Vagina (tissue), 2 donors: ENCODE results near the gene MRPL53. TPM values are rescaled to one million over a fixed set of nuclear protein-coding genes. Genes with fewer than 3 reads are reported as not detected.

Experiments used
- DNase-seq, 2 donors: peaks; one replicate each; pipeline ENCODE4 v3.0.0-alpha.2; 2017; ENCODE audit errors: extremely low spot score in 2 of 2
- H3K27ac ChIP-seq: fragments of 200-600 bp; sonication (generic); one replicate; pipeline ENCODE4 v1.5.1; 2019
- H3K27me3 ChIP-seq: fragments of 200-600 bp; sonication (generic); one replicate; pipeline ENCODE4 v1.5.1; 2019
- H3K36me3 ChIP-seq, 2 donors: fragments of 200-600 bp; sonication (generic); one replicate each; pipeline ENCODE4 v1.5.1; 2017 to 2019
- H3K4me1 ChIP-seq: fragments of 200-600 bp; sonication (generic); one replicate; pipeline ENCODE4 v1.5.1; 2019
- H3K4me3 ChIP-seq, 2 donors: fragments of 200-600 bp; sonication (generic); 1 replicate in 1 of 2; 2 replicates in 1 of 2; pipeline ENCODE4 v1.5.1; 2016 to 2019
- H3K9me3 ChIP-seq: fragments of 200-600 bp; sonication (generic); one replicate; pipeline ENCODE4 v1.5.1; 2019
- CTCF ChIP-seq, 3 experiments: fragments of 450-650 bp in 2 of 3; fragments of 200-600 bp in 1 of 3; sonication (generic) in 1 of 3; IDR thresholded peaks; one replicate each; pipeline ENCODE4 v1.5.1; 2017 to 2019; ENCODE audit warnings: antibody characterized with exemption in 3 of 3, mild to moderate bottlenecking in 2 of 3, moderate library complexity in 2 of 3
- POLR2A ChIP-seq, 2 donors: fragments of 450-650 bp; IDR thresholded peaks; one replicate each; pipeline ENCODE4 v1.6.1; 2017; ENCODE audit warnings: antibody characterized with exemption in 2 of 2, mild to moderate bottlenecking in 2 of 2, moderate library complexity in 2 of 2
- POLR2AphosphoS5 ChIP-seq, 2 donors: sonication (generic); formaldehyde crosslinking; IDR thresholded peaks; one replicate each; pipeline ENCODE4 v1.9.0; 2017; ENCODE audit warnings: antibody characterized with exemption in 2 of 2, mild to moderate bottlenecking in 2 of 2, low read depth in 1 of 2; ENCODE audit not compliant: insufficient read depth in 1 of 2
- intact Hi-C: fragments of 100-400 bp; cut with DNase I; formaldehyde crosslinking; loops from one replicate; pipeline ENCODE4 v1.15.1; 2023
- total RNA-seq: library from RNA; depleted of rRNA; stranded (reverse); fragments of >200 nt; gene quantifications from one replicate; pipeline ENCODE4 v1.2.3, GENCODE V29; 2016

Gene MRPL53
- total RNA-seq, 1 donor from 2014 or later: 40.3 TPM

- no peak for DNase-seq
- Histone ChIP-seq H3K27me3 (no peaks in the 10 kb centered on the region), H3K36me3 (no peaks in the 10 kb centered on the region), H3K27ac (no peak overlapping the region), H3K4me1 (peaks cover 42% of the 10 kb centered on the region), H3K4me3 (no peak overlapping the region), H3K9me3 (no peaks in the 10 kb centered on the region)
- intact Hi-C loops: no loop called here
- TF ChIP-seq POLR2AphosphoS5 (IDR thresholded peaks at IDR 0.05; ENCODE audit: insufficient read depth in 1 of 2, low read depth in 1 of 2) (no peak), POLR2A (IDR thresholded peaks at IDR 0.05) (no peak), CTCF (IDR thresholded peaks at IDR 0.05) (no peak)
Observed at GRCh38 chr2:74436848-74437695, 35.4 kb downstream of the MRPL53 start.

GRCh38 chr2:74436111-74436805 lies 36.2 kb downstream of the MRPL53 start:
- intact Hi-C loops: no loop called here
- no peaks in the 10 kb centered on the region for H3K27me3 ChIP-seq
- no peaks in the 10 kb centered on the region for H3K9me3 ChIP-seq
- TF ChIP-seq CTCF (IDR thresholded peaks at IDR 0.05) (no peak), POLR2AphosphoS5 (IDR thresholded peaks at IDR 0.05; ENCODE audit: insufficient read depth in 1 of 2, low read depth in 1 of 2) (no peak), POLR2A (IDR thresholded peaks at IDR 0.05) (no peak)
- H3K36me3 ChIP-seq: peaks cover 0 to 3% of the 10 kb centered on the region in 2 donors
- DNase-seq: no peak
- no peak overlapping the region for H3K4me3 ChIP-seq
- H3K4me1 ChIP-seq: peaks cover 34% of the 10 kb centered on the region
- H3K27ac ChIP-seq: no peak overlapping the region

- no peak for DNase-seq
- no peak for TF ChIP-seq POLR2AphosphoS5 (IDR thresholded peaks at IDR 0.05; ENCODE audit: insufficient read depth in 1 of 2, low read depth in 1 of 2)
- no peak for TF ChIP-seq CTCF (IDR thresholded peaks at IDR 0.05)
- TF ChIP-seq POLR2A (IDR thresholded peaks at IDR 0.05): no peak
- intact Hi-C loops: no loop called here
- no peaks in the 10 kb centered on the region for H3K27me3 ChIP-seq
- H3K4me3 ChIP-seq: no peak overlapping the region
- no peak overlapping the region for H3K27ac ChIP-seq
- H3K9me3 ChIP-seq: no peaks in the 10 kb centered on the region
- peaks cover 0 to 39% of the 10 kb centered on the region in 2 donors for H3K36me3 ChIP-seq
- no peaks in the 10 kb centered on the region for H3K4me1 ChIP-seq
Observed at GRCh38 chr2:74430502-74430901, 42.0 kb downstream of the MRPL53 start.

GRCh38 chr2:74429487-74430451 lies 42.7 kb downstream of the MRPL53 start:
- intact Hi-C loops: no loop called here
- TF ChIP-seq POLR2AphosphoS5 (IDR thresholded peaks at IDR 0.05; ENCODE audit: insufficient read depth in 1 of 2, low read depth in 1 of 2) (no peak), CTCF (IDR thresholded peaks at IDR 0.05) (no peak), POLR2A (IDR thresholded peaks at IDR 0.05) (no peak)
- Histone ChIP-seq H3K27ac (no peak overlapping the region), H3K4me3 (no peak overlapping the region), H3K27me3 (no peaks in the 10 kb centered on the region), H3K9me3 (no peaks in the 10 kb centered on the region), H3K36me3 (peaks cover 0 to 39% of the 10 kb centered on the region in 2 donors), H3K4me1 (no peaks in the 10 kb centered on the region)
- no peak for DNase-seq
